Astrocyte of the spinal cord (primary cell): ENCODE results near the gene STT3A.

ENCODE experiments used
- DNase-seq: peaks from one replicate; pipeline ENCODE4 v3.0.0; 2011; ENCODE audit warnings: low read depth, low spot score
- H3K4me3 ChIP-seq: 2 replicates; pipeline ENCODE4 v1.5.1; 2011; ENCODE audit warnings: low read depth, mild to moderate bottlenecking, low read length, moderate library complexity
- CTCF ChIP-seq: IDR thresholded peaks from 2 replicates; pipeline ENCODE4 v1.5.1; 2012; ENCODE audit warnings: low read depth, mild to moderate bottlenecking, low read length, inconsistent platforms
- in situ Hi-C: cut with HindIII; loops from 2 replicates; pipeline ENCODE4 v1.10.0; 2017; ENCODE audit warnings: low sequenced_read_pairs

Gene STT3A

DNA sequence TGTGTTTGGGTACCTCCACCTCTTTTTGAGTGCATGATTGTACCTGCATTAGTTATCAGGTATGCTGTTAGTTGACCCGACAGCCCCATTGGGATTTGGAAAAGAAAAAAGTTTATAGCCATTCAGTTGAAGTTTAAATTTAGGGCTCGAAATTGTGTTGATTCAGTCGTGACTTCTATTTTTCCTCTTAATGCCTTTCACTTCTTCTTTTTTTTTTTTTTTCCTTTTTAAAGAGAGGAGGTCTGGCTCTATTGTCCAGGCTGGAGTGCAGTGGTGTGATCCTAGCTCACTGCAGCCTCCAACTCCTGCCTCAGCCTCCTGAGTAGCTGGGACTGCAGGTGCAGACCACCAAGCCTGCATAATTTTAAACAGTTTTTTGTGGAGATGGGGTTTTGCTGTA, 2.3 kb downstream of the STT3A start:
- no peak overlapping the region for H3K4me3 ChIP-seq
- no peak for DNase-seq
- in situ Hi-C loops: no loop called here
- TF ChIP-seq CTCF: no peak

DNA sequence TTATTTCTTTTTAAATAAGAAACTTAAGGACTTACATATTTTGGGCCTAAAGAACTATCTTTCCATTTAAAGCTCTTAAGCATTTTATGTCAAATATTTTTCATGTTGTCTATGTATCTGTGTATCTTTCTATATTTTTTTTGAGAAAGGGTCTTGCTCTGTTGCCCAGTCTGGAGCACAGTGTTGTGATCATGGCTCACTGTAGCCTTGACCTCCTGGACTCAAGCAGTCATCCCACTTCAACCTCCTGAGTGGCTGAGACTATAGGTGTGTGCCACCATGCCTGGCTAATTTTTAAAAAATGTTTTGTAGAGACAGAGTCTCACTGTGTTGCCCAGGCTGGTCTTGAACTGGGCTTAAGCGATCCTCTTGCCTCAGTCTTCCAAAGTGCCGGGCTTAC, 8.0 kb downstream of the STT3A start:
- TF ChIP-seq CTCF: no peak
- no peak for DNase-seq
- H3K4me3 ChIP-seq: no peak overlapping the region
- in situ Hi-C loops: no loop called here

GRCh38 chr11:125603207-125603606, 10.6 kb downstream of the STT3A start:
- no peak overlapping the region for H3K4me3 ChIP-seq
- no peak for TF ChIP-seq CTCF
- in situ Hi-C loops: no loop called here
- DNase-seq: peak; percentile 10

- DNase-seq: no peak
- in situ Hi-C loops: no loop called here
- TF ChIP-seq CTCF: no peak
- no peak overlapping the region for H3K4me3 ChIP-seq
Measured at GRCh38 chr11:125605417-125605816, 12.8 kb downstream of the STT3A start.

DNA sequence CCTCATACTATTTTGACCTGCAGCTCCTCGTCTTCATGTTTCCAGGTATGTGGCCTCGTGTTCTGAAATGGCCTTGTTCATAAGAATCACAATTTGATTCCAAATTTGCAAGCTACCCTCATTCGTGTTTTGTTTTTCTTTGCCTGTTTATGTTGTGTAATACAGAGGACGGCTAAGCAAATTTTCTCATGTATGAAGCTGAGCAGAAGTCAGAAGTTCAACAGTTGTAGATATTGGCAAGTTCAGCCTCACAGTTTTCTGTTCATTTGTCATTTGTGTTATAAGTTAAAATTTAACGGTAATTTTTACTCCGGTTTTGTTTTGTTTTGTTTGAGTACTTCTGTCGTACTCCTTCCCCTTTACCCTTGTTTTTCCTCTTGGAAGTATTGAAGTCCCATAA, 16.9 kb downstream of the STT3A start:
- no peak for DNase-seq
- H3K4me3 ChIP-seq: no peak overlapping the region
- TF ChIP-seq CTCF: no peak
- in situ Hi-C loops: no loop called here

DNA sequence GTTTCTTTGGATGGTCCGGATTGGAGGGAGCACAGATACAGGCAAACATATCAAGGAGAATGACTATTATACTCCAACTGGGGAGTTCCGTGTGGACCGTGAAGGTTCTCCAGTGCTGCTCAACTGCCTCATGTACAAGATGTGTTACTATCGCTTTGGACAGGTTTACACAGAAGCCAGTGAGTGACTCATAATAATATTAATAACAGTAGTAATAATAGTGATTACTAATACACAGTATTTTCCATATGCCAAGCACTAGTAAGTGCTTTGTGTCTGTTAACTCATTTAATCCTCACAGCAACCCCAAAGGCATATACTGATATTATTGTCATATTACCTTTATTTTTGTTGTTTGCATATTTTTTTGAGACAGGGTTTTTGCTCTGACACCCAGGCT, 25.7 kb downstream of the STT3A start:
- in situ Hi-C loops: no loop called here
- TF ChIP-seq CTCF: no peak
- DNase-seq: no peak
- H3K4me3 ChIP-seq: no peak overlapping the region

- no peak for TF ChIP-seq CTCF
- in situ Hi-C loops: no loop called here
- no peak overlapping the region for H3K4me3 ChIP-seq
- peak; percentile 40 for DNase-seq
Measured at GRCh38 chr11:125621995-125622394, 29.3 kb downstream of the STT3A start.
